Epithelial cell of prostate (primary cell): Measurements from ENCODE around the gene WRNIP1.
A peak's percentile ranks its signal among the peaks of the same experiment; 100 is the strongest.
"Not testable (repeated sequence)": the region's sequence is repeated elsewhere in the genome, so short reads cannot be mapped to it uniquely, and the experiment has no call there.

Experiments used
- DNase-seq: peaks from one replicate; pipeline ENCODE4 v3.0.0-alpha.2; 2011; ENCODE audit warnings: low read depth, low spot score
- H3K27ac ChIP-seq: fragments of 450-650 bp; 2 replicates; pipeline ENCODE4 v1.5.1; 2017; ENCODE audit warnings: mild to moderate bottlenecking

The WRNIP1 gene

GRCh38 chr6:2800552-2801316 lies 35.5 kb downstream of the WRNIP1 start:
- no peak overlapping the region for H3K27ac ChIP-seq
- DNase-seq: no peak

DNA sequence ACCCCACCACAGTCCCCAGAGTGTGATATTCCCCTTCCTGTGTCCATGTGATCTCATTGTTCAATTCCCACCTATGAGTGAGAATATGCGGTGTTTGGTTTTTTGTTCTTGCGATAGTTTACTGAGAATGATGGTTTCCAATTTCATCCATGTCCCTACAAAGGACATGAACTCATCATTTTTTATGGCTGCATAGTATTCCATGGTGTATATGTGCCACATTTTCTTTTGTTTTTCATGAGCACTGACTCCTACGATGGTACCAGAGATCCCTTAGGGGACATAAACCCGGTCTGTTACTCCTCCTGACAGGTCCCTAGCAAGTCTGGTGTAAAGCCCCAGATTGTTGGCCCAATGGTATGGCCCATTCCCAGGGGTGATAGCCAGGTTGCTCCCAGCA lies 36.5 kb downstream of the WRNIP1 start:
- not testable (repeated sequence) for H3K27ac ChIP-seq

GRCh38 chr6:2802521-2803060 lies 37.4 kb downstream of the WRNIP1 start:
- no peak for DNase-seq
- no peak overlapping the region for H3K27ac ChIP-seq

More for the DNA sequence above, 36.5 kb downstream of the WRNIP1 start:
- not testable (repeated sequence) for DNase-seq

- no peak for DNase-seq
- no peak overlapping the region for H3K27ac ChIP-seq
Measured at GRCh38 chr6:2803731-2804429, 38.7 kb downstream of the WRNIP1 start.

DNA sequence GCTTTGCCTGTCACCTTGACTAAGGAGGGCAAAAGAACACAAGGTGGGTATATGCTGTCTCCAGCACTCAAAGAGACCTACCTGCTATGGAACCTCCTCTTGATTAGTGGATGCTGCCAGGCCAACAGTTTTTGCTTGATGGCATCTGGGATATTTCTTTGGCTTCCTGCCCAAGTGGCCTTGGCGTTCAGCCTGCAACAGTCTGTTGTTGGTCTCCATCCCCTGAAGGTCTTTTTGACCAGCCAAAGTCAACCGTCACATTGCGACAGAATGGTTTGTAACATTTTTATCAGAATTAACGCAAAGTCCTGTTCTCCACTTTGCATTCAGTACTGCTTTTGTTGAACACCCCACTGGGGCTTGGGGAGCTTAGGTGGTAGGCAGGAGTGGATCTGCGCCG lies 39.3 kb downstream of the WRNIP1 start:
- no peak overlapping the region for H3K27ac ChIP-seq
- DNase-seq: no peak

- no peak for DNase-seq
- no peak overlapping the region for H3K27ac ChIP-seq
Measured at GRCh38 chr6:2805031-2805430, 39.8 kb downstream of the WRNIP1 start.

GRCh38 chr6:2806644-2807043 lies 41.5 kb downstream of the WRNIP1 start:
- DNase-seq: no peak
- peak overlapping the region; percentile 97 for H3K27ac ChIP-seq

DNA sequence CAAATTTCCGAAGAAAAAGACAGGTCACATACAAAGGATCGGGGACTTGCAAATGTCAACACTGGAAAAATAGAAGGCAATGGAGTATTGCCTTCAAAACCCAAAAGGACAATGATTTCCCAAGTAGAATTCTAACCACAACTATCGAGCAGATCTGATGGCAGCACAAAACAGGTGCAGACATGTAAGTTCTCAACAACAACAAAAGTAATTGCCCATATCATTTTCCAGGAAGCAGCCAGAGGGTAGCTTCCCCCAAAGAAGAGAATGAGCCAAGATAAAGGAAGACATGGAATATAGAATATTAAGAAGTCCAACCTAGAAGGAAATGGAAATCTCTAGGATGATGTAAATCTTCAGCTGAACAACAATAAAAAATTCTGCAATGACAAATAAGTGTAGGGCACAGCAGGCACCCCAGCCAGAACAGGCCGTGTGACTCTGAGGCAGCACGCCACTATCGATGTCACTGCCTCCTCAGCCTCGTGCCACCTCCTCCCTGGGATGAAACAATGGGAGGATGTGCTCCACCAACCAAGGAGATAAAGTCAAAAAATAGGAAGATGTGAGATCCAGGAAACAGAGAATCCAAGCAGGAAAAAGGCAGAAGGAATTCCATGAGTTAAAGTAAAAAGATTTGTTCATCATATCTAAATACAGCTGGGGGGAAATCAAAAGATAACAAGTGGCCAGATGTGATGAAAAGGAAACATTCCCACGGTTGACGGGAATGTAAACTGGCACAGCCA lies 42.3 kb downstream of the WRNIP1 start:
- peak overlapping the region; percentile 97 for H3K27ac ChIP-seq
- DNase-seq: no peak

DNA sequence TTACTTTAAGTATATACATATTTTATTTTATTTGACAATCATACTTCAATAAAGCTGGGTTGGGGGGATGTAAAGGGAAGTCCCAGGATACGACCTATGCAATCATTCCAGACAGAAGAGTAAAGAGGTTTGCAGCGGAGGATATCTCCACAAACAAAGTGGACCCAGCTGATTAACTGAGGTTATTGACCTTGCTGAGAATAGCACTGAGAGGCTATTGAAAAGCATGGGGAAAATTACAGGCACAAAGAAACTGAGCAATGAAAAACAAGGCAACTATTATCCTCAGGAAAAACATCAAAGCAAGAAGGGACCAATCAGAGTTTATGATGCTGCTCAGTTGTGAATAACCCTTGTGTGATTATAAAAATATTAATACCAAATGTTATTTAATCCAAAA lies 43.8 kb downstream of the WRNIP1 start:
- H3K27ac ChIP-seq: peak overlapping the region; percentile 97
- no peak for DNase-seq

DNA sequence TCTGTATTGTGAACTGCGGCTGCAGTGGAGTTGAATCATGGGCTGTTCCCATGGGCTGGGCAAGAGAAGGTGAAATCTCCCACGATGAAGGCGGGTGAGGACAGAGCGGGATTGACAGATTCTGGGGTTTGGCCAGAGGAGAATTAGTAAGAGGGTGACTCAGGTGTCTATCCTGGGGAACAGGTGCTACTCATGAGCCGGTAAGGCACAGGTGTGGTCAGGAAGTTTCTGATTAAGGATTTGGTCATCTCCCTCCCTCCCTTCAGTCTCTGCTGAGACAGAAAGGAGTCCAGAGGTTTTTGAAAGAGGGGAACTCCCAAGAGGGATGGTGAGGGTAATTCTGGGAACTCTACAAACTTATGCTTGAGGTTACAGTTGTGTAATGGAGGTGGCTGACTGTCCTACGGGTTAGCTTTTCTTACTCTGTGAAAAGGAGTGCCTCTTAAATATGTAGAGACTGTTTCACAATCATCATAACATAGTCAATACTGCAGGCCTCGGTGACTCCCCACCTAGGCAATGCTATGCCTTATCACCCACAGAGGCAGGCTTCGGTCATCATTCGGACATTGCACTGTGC lies 45.0 kb downstream of the WRNIP1 start:
- peak overlapping the region; percentile 97 for H3K27ac ChIP-seq
- DNase-seq: peak; percentile 100

DNA sequence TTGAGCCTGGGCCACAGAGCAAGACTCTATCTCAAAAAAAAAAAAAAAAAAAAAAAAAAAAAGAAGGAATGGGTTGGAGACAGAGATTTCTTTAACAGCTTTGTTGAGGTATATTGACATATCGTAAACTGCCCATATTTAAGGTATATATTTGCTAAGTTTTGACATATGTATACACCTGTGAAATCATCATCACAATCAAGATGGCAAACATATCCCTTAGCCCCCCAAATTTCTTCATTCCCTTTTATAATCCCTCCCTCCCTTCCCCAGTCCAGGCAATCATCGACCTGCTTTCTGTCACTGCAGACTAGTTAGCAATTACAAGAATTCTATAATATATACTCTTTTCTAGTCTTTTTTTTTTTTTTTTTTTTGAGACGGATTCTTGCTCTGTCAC lies 47.5 kb downstream of the WRNIP1 start:
- H3K27ac ChIP-seq: no peak overlapping the region
- no peak for DNase-seq

DNA sequence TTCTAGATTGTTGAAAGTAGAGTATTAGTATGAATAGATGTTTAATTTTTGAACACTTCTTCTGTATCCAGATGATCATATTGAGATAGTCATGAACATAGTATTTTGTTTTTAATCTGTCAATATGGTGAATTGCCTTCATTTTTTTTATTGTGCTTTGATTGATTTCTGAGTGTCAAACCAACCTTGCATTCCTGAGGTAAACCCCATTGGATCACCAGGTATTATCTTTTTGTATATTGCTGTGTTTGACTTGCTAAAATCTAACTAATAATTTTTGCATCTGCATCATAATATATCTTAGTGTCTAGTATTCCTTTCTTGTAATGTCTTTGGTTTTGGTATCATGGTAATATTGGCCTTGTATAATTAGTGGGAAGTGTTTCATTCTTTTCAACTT lies 51.0 kb downstream of the WRNIP1 start:
- no peak overlapping the region for H3K27ac ChIP-seq
- no peak for DNase-seq

DNA sequence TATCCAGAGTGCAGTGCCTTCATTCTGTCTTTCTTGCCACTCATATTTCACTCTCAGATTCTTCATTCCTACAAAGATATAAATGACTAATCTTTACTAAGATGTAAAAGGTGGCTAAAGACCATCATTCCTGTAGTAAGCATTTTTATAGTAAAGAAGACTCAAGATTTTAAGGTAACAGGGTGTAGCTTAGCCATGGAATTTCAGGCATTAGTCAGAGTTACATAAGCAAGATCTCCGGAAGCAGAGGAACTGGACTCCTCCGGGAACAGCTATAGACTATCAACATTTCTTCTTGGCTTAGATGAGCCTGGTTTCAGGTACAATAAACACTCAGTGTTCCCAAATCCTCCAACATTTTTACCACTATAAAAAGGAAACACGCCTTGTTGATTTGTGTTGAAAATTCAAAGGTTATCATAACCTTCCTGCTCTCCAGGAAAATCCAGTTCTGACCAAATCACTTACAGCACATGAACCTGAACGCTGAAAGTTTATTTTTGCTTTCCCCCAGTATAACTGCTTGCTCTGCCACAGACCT lies 52.8 kb downstream of the WRNIP1 start:
- DNase-seq: no peak
- peak overlapping the region; percentile 95 for H3K27ac ChIP-seq

DNA sequence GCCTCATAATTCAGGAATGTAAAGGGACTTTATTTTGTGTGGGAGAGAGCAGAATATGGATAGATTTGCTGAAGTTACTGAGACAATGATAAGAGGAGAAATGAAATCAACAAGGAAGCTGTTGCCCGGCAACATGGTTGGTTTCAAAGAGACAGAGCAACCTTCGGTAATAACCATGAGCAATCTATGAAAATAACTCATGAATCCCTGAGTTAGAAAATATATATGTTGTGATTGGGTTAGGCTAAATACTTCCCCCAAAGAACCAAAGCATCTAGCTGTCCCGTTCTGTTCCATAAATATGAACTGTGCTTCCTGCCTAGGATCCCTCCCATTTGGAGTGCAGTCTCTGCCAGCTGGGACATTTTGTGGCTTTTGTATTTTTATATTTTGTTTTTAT lies 53.4 kb downstream of the WRNIP1 start:
- peak overlapping the region; percentile 95 for H3K27ac ChIP-seq
- DNase-seq: no peak

- peak overlapping the region; percentile 95 for H3K27ac ChIP-seq
Measured at GRCh38 chr6:2819115-2819514, 53.9 kb downstream of the WRNIP1 start.

GRCh38 chr6:2819978-2820377 lies 54.8 kb downstream of the WRNIP1 start:
- H3K27ac ChIP-seq: peak overlapping the region; percentile 26
- DNase-seq: no peak

More at GRCh38 chr6:2819115-2819514, 53.9 kb downstream of the WRNIP1 start:
- DNase-seq: no peak

DNA sequence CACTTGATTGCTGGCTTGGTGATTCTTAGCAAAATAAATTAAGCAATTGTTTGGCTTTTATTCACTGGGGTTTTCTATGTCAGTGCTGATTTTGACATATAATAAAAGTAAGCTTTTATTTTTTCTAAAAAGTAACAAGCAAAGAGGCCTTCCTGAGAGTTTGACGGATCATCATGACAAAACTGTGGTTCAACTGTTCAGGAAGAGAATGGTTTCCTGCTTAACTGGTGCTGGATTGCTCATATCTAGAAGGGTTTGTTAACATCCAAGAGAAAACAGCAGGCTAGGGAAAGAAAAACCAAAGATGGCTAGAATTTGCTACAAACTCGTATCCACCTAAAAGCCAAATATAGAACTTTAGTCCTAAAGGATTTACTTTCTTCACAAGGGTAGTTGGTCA lies 55.2 kb downstream of the WRNIP1 start:
- peak overlapping the region; percentile 26 for H3K27ac ChIP-seq
- no peak for DNase-seq

- no peak overlapping the region for H3K27ac ChIP-seq
Measured at GRCh38 chr6:2821554-2821953, 56.4 kb downstream of the WRNIP1 start.

DNA sequence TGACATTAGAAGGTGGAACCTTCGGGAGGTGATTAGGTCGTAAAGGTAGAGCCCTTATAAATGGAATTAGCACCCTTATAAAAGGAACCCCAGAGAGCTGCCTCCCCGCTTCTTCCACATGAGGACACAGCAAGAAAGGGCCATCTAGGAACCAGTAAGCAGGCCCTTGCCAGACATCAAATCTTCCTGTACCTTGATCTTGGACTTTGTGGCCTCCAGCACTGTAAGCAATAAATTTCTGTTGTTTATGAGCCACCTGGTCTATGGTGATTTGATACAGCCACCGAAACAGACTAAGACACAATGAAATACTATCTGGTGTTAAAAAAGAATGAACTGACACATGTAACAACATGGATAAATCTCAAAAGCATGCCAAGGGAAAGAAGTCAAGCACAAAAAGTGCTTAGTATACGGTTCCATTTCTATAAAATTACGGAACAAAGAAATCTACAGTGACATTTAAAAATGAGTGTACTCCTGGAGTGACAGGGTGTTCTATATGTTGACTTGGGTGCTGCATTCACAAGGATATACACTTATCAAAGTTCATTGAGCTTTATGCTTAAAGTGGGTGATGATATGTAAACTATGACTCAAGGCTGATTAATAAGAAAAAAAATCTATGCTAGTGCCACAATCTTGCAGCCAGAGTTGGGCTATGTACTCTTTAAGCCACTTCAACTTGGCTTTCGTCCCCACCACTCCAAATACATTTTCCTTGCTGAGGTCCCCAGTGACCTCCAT lies 58.1 kb downstream of the WRNIP1 start:
- DNase-seq: no peak
- H3K27ac ChIP-seq: peak overlapping the region; percentile 57

More at GRCh38 chr6:2821554-2821953, 56.4 kb downstream of the WRNIP1 start:
- DNase-seq: no peak
